Vagina (tissue), 2 donors: ENCODE data around the gene SMURF1. TPM values are rescaled to one million over a fixed set of nuclear protein-coding genes. Genes with fewer than 3 reads are reported as not detected.

Source experiments
- DNase-seq, 2 donors: peaks; one replicate each; pipeline ENCODE4 v3.0.0-alpha.2; 2017; ENCODE audit errors: extremely low spot score in 2 of 2
- H3K27ac ChIP-seq: fragments of 200-600 bp; sonication (generic); one replicate; pipeline ENCODE4 v1.5.1; 2019
- H3K27me3 ChIP-seq: fragments of 200-600 bp; sonication (generic); one replicate; pipeline ENCODE4 v1.5.1; 2019
- H3K36me3 ChIP-seq, 2 donors: fragments of 200-600 bp; sonication (generic); one replicate each; pipeline ENCODE4 v1.5.1; 2017 to 2019
- H3K4me1 ChIP-seq: fragments of 200-600 bp; sonication (generic); one replicate; pipeline ENCODE4 v1.5.1; 2019
- H3K4me3 ChIP-seq, 2 donors: fragments of 200-600 bp; sonication (generic); 1 replicate in 1 of 2; 2 replicates in 1 of 2; pipeline ENCODE4 v1.5.1; 2016 to 2019
- H3K9me3 ChIP-seq: fragments of 200-600 bp; sonication (generic); one replicate; pipeline ENCODE4 v1.5.1; 2019
- POLR2A ChIP-seq, 2 donors: fragments of 450-650 bp; IDR thresholded peaks; one replicate each; pipeline ENCODE4 v1.6.1; 2017; ENCODE audit warnings: antibody characterized with exemption in 2 of 2, mild to moderate bottlenecking in 2 of 2, moderate library complexity in 2 of 2
- POLR2AphosphoS5 ChIP-seq, 2 donors: sonication (generic); formaldehyde crosslinking; IDR thresholded peaks; one replicate each; pipeline ENCODE4 v1.9.0; 2017; ENCODE audit warnings: antibody characterized with exemption in 2 of 2, mild to moderate bottlenecking in 2 of 2, low read depth in 1 of 2; ENCODE audit not compliant: insufficient read depth in 1 of 2
- intact Hi-C: fragments of 100-400 bp; cut with DNase I; formaldehyde crosslinking; loops from one replicate; pipeline ENCODE4 v1.15.1; 2023
- total RNA-seq: library from RNA; depleted of rRNA; stranded (reverse); fragments of >200 nt; gene quantifications from one replicate; pipeline ENCODE4 v1.2.3, GENCODE V29; 2016
- TF ChIP-seq, protein P1 (sequence below), 3 experiments: fragments of 450-650 bp in 2 of 3; fragments of 200-600 bp in 1 of 3; sonication (generic) in 1 of 3; IDR thresholded peaks; one replicate each; pipeline ENCODE4 v1.5.1; 2017 to 2019; ENCODE audit warnings: antibody characterized with exemption in 3 of 3, mild to moderate bottlenecking in 2 of 3, moderate library complexity in 2 of 3

Gene SMURF1
- total RNA-seq, 1 donor from 2014 or later, result 30.0 TPM

GRCh38 chr7:99135938-99136337, 8.0 kb downstream of the SMURF1 start:
- Histone ChIP-seq H3K27ac (no peak overlapping the region), H3K9me3 (no peaks in the 10 kb centered on the region), H3K36me3 (no peaks in the 10 kb centered on the region), H3K4me1 (peaks cover 96% of the 10 kb centered on the region), H3K4me3 (no peak overlapping the region), H3K27me3 (no peaks in the 10 kb centered on the region)
- TF ChIP-seq POLR2AphosphoS5 (IDR thresholded peaks at IDR 0.05; ENCODE audit: insufficient read depth in 1 of 2, low read depth in 1 of 2) (no peak), POLR2A (IDR thresholded peaks at IDR 0.05) (no peak)
- TF ChIP-seq, protein P1, sequence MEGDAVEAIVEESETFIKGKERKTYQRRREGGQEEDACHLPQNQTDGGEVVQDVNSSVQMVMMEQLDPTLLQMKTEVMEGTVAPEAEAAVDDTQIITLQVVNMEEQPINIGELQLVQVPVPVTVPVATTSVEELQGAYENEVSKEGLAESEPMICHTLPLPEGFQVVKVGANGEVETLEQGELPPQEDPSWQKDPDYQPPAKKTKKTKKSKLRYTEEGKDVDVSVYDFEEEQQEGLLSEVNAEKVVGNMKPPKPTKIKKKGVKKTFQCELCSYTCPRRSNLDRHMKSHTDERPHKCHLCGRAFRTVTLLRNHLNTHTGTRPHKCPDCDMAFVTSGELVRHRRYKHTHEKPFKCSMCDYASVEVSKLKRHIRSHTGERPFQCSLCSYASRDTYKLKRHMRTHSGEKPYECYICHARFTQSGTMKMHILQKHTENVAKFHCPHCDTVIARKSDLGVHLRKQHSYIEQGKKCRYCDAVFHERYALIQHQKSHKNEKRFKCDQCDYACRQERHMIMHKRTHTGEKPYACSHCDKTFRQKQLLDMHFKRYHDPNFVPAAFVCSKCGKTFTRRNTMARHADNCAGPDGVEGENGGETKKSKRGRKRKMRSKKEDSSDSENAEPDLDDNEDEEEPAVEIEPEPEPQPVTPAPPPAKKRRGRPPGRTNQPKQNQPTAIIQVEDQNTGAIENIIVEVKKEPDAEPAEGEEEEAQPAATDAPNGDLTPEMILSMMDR (IDR thresholded peaks at IDR 0.05), result no peak
- no peak for DNase-seq
- intact Hi-C loops, result no loop called here

- Histone ChIP-seq H3K4me1 (peaks cover 89% of the 10 kb centered on the region), H3K4me3 (no peak overlapping the region), H3K9me3 (no peaks in the 10 kb centered on the region), H3K36me3 (no peaks in the 10 kb centered on the region), H3K27ac (no peak overlapping the region), H3K27me3 (no peaks in the 10 kb centered on the region)
- TF ChIP-seq, protein P1 (IDR thresholded peaks at IDR 0.05), result no peak
- TF ChIP-seq POLR2A (IDR thresholded peaks at IDR 0.05), result no peak
- TF ChIP-seq POLR2AphosphoS5 (IDR thresholded peaks at IDR 0.05; ENCODE audit: insufficient read depth in 1 of 2, low read depth in 1 of 2), result no peak
- intact Hi-C loops, result no loop called here
- no peak for DNase-seq
These were observed 9.9 kb downstream of the SMURF1 start for GRCh38 chr7:99133766-99134564.

DNA sequence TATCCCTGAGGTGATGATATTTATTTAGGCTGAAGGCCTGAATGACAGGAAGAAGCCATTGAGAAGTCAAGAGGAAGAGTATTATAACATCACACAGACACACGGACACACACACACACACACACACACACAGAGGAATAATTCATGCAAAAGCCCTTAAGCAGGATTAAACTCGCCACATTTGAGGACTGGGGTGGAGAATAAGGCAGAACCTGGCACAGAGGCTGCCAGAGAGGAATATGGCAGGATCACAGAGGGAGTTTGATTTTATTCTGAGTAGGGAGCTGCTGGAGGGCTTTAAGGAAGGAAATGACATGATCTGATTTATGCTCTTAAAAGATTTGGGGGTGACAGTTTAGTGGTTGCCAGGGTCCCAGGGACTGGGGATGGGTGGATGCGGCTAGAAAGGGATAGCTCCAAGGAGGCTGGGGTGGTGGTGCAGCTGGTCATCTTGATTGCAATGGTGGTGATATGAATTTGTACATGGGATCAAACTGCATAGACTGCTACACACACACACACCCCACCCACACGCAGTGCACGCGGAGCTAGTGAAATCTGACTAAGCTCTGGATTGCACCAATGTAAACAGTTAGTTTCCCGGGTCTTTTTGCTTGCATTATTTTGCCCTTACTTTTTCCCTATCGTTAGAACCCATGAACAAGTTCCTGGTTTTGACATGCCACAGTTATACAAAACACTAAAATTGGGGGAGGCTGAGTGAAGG, 11.2 kb downstream of the SMURF1 start:
- Histone ChIP-seq H3K9me3 (no peaks in the 10 kb centered on the region), H3K27me3 (no peaks in the 10 kb centered on the region), H3K4me3 (no peak overlapping the region), H3K4me1 (peaks cover 89% of the 10 kb centered on the region), H3K27ac (no peak overlapping the region), H3K36me3 (no peaks in the 10 kb centered on the region)
- no peak for TF ChIP-seq POLR2A (IDR thresholded peaks at IDR 0.05)
- TF ChIP-seq POLR2AphosphoS5 (IDR thresholded peaks at IDR 0.05; ENCODE audit: insufficient read depth in 1 of 2, low read depth in 1 of 2), result no peak
- TF ChIP-seq, protein P1 (IDR thresholded peaks at IDR 0.05), result no peak
- no peak for DNase-seq
- intact Hi-C loops, result no loop called here

DNA sequence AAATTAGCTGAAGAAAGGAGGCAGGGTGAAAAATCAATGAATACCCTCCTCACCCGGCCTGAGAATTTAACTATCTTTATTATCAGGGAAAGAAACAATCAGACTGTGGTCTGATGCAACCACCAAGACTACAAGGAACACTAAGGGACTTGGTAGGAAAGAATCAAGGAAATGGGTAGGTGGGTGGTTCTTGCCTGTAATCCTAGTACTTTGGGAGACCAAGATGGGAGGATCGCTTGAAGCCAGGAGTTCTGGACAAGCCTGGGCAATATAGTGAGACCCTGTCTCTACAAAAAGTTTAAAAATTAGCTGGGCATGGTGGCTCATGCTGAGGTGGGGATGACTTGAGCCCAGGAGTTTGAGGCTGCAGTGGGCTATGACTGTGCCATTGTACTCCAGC, 12.6 kb downstream of the SMURF1 start:
- no peaks in the 10 kb centered on the region for H3K27me3 ChIP-seq
- H3K36me3 ChIP-seq, result no peaks in the 10 kb centered on the region
- no peak for DNase-seq
- TF ChIP-seq, protein P1 (IDR thresholded peaks at IDR 0.05), result no peak
- no peak for TF ChIP-seq POLR2AphosphoS5 (IDR thresholded peaks at IDR 0.05; ENCODE audit: insufficient read depth in 1 of 2, low read depth in 1 of 2)
- H3K4me3 ChIP-seq, result no peak overlapping the region
- H3K4me1 ChIP-seq, result peaks cover 86% of the 10 kb centered on the region
- intact Hi-C loops, result no loop called here
- no peaks in the 10 kb centered on the region for H3K9me3 ChIP-seq
- H3K27ac ChIP-seq, result no peak overlapping the region

- Histone ChIP-seq H3K4me1 (peaks cover 83% of the 10 kb centered on the region), H3K9me3 (no peaks in the 10 kb centered on the region), H3K4me3 (no peak overlapping the region), H3K36me3 (no peaks in the 10 kb centered on the region), H3K27me3 (no peaks in the 10 kb centered on the region), H3K27ac (no peak overlapping the region)
- no peak for TF ChIP-seq POLR2AphosphoS5 (IDR thresholded peaks at IDR 0.05; ENCODE audit: insufficient read depth in 1 of 2, low read depth in 1 of 2)
- no peak for TF ChIP-seq POLR2A (IDR thresholded peaks at IDR 0.05)
- TF ChIP-seq, protein P1 (IDR thresholded peaks at IDR 0.05), result no peak
- no peak for DNase-seq
- intact Hi-C loops, result no loop called here
These were observed 14.4 kb downstream of the SMURF1 start for GRCh38 chr7:99129536-99129935.
